Measurements from ENCODE around the gene OLFM1. TPM values are rescaled to one million over a fixed set of nuclear protein-coding genes. Genes with fewer than 3 reads are reported as not detected.
A peak's percentile ranks its signal among the peaks of the same experiment; 100 is the strongest.

OLFM1 gene
- total RNA-seq, 4 donors from 2014 or later = 18.7 to 46.1 (median 38.6) TPM

GRCh38 chr9:135084881-135085760, 2.3 kb upstream of the OLFM1 start:
- Histone ChIP-seq H3K4me3 (no peak overlapping the region), H3K4me1 (peaks cover 19 to 51% (median 49%) of the 10 kb centered on the region in 4 donors), H3K27ac (replicated peaks in 1 of 4) (no peak overlapping the region), H3K27me3 (peaks cover 0 to 78% (median 16%) of the 10 kb centered on the region in 4 donors), H3K36me3 (no peaks in the 10 kb centered on the region), H3K9me3 (no peaks in the 10 kb centered on the region)
- TF ChIP-seq EP300 (IDR thresholded peaks at IDR 0.05) = no peak
- TF ChIP-seq, protein P1, sequence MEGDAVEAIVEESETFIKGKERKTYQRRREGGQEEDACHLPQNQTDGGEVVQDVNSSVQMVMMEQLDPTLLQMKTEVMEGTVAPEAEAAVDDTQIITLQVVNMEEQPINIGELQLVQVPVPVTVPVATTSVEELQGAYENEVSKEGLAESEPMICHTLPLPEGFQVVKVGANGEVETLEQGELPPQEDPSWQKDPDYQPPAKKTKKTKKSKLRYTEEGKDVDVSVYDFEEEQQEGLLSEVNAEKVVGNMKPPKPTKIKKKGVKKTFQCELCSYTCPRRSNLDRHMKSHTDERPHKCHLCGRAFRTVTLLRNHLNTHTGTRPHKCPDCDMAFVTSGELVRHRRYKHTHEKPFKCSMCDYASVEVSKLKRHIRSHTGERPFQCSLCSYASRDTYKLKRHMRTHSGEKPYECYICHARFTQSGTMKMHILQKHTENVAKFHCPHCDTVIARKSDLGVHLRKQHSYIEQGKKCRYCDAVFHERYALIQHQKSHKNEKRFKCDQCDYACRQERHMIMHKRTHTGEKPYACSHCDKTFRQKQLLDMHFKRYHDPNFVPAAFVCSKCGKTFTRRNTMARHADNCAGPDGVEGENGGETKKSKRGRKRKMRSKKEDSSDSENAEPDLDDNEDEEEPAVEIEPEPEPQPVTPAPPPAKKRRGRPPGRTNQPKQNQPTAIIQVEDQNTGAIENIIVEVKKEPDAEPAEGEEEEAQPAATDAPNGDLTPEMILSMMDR (IDR thresholded peaks at IDR 0.05) = no peak
- TF ChIP-seq POLR2AphosphoS5 (IDR thresholded peaks at IDR 0.05) = no peak
- TF ChIP-seq POLR2A (IDR thresholded peaks at IDR 0.05; ENCODE audit: low read depth) = no peak
- intact Hi-C loops (cut with DNase I) = no loop called here
- DNase-seq (ENCODE audit: extremely low spot score) = no peak
- WGBS = 81% methylated on average over 14 of the region's 20 CpGs

DNA sequence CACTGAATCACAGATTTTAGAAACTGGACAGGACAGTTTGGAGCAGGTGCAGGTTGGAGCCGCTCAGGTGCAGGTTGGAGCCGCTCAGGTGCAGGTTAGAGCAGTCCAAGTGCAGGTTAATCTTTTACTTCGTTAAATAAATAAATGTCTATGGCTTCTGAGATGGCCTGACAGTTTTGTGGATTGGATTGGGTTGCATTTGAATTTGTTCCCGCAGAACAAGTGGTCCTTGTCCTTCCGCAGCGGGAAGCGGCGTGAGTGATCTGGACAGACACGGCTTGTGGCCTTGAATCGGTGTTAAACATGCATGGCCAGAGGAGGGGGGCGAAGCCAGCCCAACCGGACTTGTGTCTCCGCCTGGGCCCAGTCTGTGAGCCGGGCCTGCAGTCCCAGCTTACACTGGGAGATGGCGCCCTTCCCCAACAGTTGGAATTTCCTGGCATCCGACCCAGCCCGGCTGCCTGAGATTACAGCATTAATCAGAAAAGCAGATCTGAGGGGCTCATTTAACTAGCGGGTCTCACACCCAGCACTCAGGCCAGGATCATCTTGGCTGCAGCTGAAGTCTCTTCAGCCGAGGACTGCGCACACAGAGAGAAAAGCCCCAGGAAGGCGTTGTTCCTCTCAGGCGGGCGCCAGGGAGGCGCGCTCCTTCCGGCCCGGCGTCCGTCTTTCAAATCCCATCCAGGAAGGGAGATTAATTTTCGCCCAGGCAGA, 1.5 kb upstream of the OLFM1 start:
- 15% methylated on average over 24 of the region's 30 CpGs for WGBS
- H3K4me3 ChIP-seq = peak overlapping the region; percentile 56 to 67 (median 57)
- DNase-seq (ENCODE audit: extremely low spot score) = peak; percentile 95

DNA sequence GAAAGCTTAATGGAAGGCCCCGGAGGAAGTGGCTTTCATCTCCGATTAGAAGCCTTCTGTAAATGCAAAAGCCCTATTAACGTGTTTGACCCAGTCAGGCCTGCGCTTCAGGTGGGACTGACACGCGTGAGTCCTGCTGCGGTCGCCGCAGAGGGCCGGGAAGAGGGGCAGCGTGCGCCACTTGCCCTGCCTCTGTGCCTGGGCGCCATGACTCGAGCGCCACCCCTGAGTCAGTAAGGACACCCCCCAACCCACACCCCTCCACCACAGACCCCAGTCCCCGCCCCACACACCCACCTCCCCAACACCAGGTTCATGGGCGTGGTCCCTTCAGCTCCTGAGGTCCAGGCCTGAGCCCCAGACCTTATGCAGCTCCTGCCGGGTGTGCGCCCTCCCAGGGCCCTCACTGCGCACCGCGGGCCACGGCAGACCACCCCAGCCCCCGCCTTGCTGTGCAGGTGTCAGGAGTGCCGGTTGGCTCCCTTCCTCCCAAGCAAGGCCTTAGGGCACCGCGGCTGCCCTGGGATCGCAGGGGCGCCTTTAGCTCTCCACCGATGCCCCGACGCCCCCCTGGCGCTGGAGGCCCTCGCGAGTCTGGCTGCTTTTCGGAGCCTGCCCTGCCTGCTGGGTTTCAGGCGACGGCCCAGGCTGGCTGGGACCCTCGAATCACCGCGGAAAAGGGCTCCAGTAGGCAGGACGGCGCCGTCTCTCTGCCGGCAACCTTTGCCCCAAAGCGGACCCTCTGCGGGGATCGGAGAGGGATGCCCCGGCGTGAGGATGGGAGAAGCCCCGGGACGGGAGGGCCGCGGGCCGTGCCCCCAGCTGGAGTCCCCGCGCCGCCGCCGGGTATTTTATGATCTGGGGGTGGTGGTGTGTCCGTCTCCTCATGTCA, 625 bp upstream of the OLFM1 start:
- H3K27ac ChIP-seq (replicated peaks in 1 of 4) = peak overlapping the region; percentile 43 to 57 (median 50)
- intact Hi-C loops (cut with DNase I) = loop anchor here (1.0 to 2.0 kb wide), 2 partner anchors 258 to 325 kb away; no protein-coding TSS in a partner anchor
- 48% methylated on average over 17 of the region's 61 CpGs for WGBS
- no peaks in the 10 kb centered on the region for H3K9me3 ChIP-seq
- TF ChIP-seq EP300 (IDR thresholded peaks at IDR 0.05) (no peak), POLR2AphosphoS5 (IDR thresholded peaks at IDR 0.05) (no peak), POLR2A (IDR thresholded peaks at IDR 0.05; ENCODE audit: low read depth) (no peak)
- TF ChIP-seq, protein P1 (IDR thresholded peaks at IDR 0.05) = no peak
- peaks cover 0 to 70% (median 16%) of the 10 kb centered on the region in 4 donors for H3K27me3 ChIP-seq
- DNase-seq (ENCODE audit: extremely low spot score) = no peak
- peaks cover 0 to 8% (median 0%) of the 10 kb centered on the region in 4 donors for H3K36me3 ChIP-seq
- peaks cover 19 to 51% (median 49%) of the 10 kb centered on the region in 4 donors for H3K4me1 ChIP-seq
- peak overlapping the region; percentile 56 to 67 (median 57) for H3K4me3 ChIP-seq

More for the DNA sequence above, 1.5 kb upstream of the OLFM1 start:
- intact Hi-C loops (cut with DNase I) = loop anchor here (1.0 to 2.0 kb wide), 2 partner anchors 259 to 326 kb away; no protein-coding TSS in a partner anchor
- Histone ChIP-seq H3K36me3 (peaks cover 0 to 4% (median 0%) of the 10 kb centered on the region in 4 donors), H3K9me3 (no peaks in the 10 kb centered on the region), H3K4me1 (peaks cover 19 to 51% (median 49%) of the 10 kb centered on the region in 4 donors), H3K27me3 (peaks cover 0 to 78% (median 16%) of the 10 kb centered on the region in 4 donors), H3K27ac (replicated peaks in 1 of 4) (peak overlapping the region; percentile 43 to 57 (median 50))
- TF ChIP-seq EP300 (IDR thresholded peaks at IDR 0.05) (no peak), POLR2AphosphoS5 (IDR thresholded peaks at IDR 0.05) (peak in 1 of 2 donors; percentile 33)
- TF ChIP-seq, protein P1 (IDR thresholded peaks at IDR 0.05) = peak; percentile 96 to 98 (median 97)

DNA sequence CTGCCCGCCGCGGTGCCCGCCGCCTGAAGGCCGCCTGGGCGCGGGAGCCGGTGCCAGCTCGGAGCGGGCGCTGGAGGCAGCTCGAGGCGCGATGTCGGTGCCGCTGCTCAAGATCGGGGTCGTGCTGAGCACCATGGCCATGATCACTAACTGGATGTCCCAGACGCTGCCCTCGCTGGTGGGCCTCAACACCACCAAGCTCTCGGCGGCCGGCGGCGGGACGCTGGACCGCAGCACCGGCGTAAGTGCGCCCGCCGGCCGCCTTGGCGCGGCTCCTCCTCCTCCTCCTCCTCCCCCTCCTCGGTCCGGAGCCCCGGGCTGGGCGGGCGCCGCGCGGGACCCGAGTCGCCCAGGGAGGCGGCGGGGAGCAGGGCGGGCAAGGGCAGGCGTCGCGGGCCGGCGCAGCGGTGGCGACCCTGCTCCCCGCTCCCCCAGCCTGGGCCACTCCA, 455 bp downstream of the OLFM1 start:
- DNase-seq (ENCODE audit: extremely low spot score) = no peak
- WGBS = 3% methylated on average over 27 of the region's 57 CpGs

More for the DNA sequence above, 455 bp downstream of the OLFM1 start:
- Histone ChIP-seq H3K27ac (replicated peaks in 1 of 4) (peak overlapping the region in 2 of 4 donors; percentile 19 to 36), H3K36me3 (peaks cover 0 to 12% (median 0%) of the 10 kb centered on the region in 4 donors), H3K4me3 (peak overlapping the region; percentile 56 to 67 (median 57)), H3K27me3 (peaks cover 0 to 64% (median 16%) of the 10 kb centered on the region in 4 donors), H3K4me1 (peaks cover 19 to 51% (median 49%) of the 10 kb centered on the region in 4 donors), H3K9me3 (no peaks in the 10 kb centered on the region)
- TF ChIP-seq EP300 (IDR thresholded peaks at IDR 0.05) (no peak), POLR2A (IDR thresholded peaks at IDR 0.05; ENCODE audit: low read depth) (no peak), POLR2AphosphoS5 (IDR thresholded peaks at IDR 0.05) (no peak)
- TF ChIP-seq, protein P1 (IDR thresholded peaks at IDR 0.05) = no peak
- intact Hi-C loops (cut with DNase I) = loop anchor here (2.0 kb wide), 1 partner anchor 257 kb away; no protein-coding TSS in a partner anchor

Data from esophagus muscularis mucosa (tissue), 4 donors.